Stimulated activated CD4-positive, alpha-beta T cell treated with anti-CD3 and anti-CD28 coated beads, Interleukin-12 subunit alpha, Interleukin-12 subunit beta, amount 100 ng/mL, for 4 hours (primary cell): Measurements from ENCODE around the gene FGR.

ENCODE experiments used
- DNase-seq: peaks from one replicate; pipeline ENCODE4 v3.0.0-alpha.2; 2020

The FGR gene

DNA sequence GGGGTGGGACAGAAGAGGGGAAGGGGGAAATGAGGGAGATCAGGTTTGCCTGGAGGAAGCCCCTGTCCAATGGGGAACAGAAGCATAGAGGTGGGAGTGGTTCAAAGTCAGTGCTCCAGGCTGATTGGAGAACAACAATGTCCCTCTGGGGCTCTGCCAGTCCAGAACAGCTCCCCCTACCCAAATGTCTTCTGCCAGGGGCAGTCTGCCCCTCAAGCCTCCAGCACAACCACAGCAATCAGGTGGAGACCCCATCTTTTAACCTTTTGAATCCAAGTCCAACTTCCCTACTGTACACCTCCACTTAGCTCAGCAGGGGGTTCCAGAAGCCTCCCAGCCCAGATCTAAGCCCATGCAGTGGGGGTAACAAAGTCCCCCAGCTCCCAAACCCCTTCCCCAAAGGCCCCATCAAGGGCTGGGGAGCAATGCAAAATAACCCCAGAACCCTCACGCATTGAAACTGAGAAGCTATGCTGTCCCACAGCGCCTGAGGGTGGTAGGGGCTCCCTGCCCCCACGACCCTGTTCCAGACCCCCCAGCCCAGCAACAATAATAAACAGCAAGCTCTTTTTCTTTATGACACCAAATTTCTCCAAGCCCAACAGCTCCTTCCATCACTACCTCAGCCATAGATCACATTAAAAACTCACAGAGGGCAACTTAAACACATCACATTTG, 34.3 kb downstream of the FGR start:
- no peak for DNase-seq

DNA sequence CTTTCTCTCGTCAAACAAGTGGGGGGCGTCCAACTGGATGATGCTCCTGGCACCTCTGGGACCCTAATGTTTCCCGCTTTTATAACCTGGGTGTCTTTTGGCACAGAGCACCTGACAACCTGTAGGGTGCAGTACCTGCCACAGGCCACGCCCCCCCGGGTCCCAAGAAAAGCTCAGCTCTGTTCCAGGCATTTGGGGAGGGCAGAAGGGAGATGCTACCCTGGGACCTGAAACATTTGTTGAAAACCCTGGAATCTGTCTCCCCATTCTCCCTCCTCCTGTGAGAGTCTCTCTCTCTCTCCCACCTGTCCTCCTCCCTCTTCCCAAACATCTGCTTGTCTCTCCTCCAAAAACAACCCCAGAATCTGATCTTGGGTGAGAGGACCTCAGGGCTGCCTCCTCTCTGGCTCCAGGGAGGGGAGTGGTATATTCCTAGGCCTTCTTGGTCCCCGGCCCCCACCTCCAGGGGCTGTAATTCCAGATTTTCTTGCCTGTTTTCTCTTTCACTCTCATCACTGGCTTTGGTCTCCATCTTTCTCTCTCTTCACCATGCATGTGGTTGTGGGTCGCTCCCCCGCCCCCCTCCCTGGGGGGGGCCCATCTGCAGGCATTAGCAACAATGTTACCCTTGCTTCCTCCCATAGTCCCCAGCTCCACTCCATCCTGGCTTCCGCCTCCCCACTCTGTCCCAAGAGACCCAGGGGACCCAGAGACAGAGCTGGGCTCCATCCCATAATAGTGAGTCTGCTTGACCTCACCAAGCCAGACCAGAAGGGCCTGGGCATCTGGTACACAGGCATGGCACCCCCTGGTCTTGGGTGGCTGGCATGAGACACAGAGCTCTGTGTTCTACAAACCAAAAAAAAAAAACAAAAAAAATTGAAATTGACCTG, 35.1 kb downstream of the FGR start:
- DNase-seq, result no peak

GRCh38 chr1:27598902-27599528, 36.0 kb downstream of the FGR start:
- peak; percentile 47 for DNase-seq

GRCh38 chr1:27598295-27598687, 36.7 kb downstream of the FGR start:
- DNase-seq, result no peak

GRCh38 chr1:27597516-27598294, 37.3 kb downstream of the FGR start:
- no peak for DNase-seq

DNA sequence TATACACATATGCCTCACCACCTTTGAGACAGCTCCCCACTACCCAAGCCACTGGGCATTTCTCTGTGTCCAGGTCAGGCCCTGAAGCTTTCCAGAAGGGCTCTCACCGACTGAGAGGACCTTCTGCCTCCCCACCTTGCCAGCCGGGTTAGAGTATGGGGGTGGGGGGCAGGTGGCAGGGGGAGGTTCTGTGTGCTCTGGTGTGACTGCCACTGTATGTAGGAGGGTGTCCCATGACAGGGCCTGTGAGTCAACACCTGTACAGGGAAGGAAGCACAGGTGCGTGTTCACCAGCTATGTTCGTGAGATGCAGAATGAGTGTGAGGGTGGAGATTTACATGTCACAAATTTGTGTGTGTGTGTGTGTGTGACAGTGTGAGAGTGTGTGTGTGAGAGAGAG, 38.0 kb downstream of the FGR start:
- DNase-seq, result no peak

GRCh38 chr1:27596261-27596660, 38.7 kb downstream of the FGR start:
- DNase-seq, result no peak

DNA sequence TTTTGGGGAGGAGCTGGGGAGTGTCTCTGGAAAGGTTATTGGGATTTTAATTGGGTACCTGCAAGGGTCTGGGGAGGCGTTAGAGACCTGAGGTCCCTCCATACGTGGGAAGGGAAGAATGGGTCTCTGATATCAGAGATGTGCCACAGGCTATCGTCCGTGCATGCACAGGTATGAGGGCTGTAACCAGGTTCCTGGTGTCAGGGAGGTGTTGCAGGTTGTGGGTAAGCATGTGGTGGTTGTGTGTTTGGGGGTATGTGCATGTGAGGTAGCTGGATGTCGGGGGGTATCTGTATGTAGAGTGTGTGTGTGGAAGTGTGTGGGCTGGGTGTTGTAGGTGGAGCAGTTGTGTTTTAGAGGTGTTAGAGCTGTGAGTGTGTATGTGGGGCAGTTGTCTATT, 39.4 kb downstream of the FGR start:
- no peak for DNase-seq

GRCh38 chr1:27594564-27595510, 40.1 kb downstream of the FGR start:
- no peak for DNase-seq

DNA sequence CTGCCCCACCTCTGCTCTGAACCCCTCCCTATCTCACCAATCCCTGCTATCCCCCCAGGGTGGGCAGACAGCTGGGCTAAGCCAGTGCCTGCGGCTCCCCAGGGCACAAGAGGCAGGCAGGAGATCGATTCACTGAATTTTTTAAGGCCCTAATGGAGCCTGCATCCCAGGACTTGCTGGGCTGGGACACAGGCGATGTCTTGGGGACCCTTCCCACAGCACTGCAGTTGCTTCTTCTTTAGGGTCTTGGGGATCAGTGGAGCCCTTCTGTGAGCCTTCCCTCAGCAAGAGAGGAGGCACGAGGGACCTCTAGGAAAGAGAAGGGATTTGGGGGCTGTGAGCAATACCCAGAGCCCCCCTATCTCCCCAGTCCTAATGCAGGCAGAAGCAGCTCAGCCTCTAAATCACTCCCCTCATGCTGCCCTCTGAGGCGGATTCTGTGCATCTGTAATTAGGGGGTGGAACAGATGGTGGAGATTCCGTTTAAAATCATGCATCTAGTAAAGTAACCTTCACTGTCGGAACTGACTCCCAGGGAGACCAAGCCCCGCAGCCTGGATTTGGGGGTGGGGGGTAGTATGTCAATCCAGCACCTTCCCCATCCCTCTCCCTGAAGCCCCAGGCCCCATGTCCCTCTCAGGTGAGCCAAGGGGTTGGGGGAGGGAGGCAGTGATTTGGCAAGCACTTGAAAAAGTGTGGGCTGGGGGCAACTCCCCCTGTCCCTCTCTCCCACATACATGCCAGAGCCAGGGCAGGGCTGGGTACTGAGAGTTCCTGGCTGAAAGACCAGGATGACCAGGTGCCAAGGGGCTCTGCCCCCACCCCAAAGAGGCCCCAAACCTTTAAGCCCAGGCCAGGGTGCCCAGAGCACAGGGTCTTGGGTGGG, 41.1 kb downstream of the FGR start:
- no peak for DNase-seq

- DNase-seq, result no peak
Observed at GRCh38 chr1:27592931-27593677, 41.9 kb downstream of the FGR start.

DNA sequence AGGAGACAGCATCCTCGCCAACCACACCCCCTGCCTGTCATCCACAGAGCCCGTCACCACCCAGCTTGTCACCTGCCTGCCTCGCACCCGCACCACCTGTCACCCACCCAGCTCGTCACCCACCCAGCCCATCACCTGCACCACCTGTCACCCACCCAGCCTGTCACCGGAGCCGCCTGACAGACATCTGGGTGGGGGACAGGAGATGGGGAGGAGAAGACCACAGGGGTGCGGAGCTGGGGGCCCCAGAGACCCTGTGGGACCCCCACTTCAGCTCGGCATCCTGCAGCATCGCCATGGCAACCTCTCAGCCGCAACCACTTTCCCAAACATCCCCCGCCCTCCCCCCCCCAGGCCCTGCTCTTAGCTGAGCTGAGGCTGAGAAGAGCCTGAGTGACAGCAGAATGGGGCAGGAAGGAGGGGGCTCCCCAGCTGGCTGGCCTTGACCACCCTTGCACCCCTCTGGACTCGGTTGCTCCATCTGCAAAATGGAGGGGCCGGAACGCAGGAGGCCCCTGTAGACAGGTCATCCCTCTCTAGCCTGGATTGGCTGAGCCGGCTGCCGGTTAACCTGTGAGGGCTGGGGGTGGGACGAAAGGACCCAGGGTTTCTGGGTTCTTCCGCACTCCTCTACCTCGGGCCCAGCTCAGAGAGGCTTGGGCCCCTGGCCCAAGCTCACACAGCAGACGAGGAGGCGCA, 42.6 kb downstream of the FGR start:
- DNase-seq, result no peak

DNA sequence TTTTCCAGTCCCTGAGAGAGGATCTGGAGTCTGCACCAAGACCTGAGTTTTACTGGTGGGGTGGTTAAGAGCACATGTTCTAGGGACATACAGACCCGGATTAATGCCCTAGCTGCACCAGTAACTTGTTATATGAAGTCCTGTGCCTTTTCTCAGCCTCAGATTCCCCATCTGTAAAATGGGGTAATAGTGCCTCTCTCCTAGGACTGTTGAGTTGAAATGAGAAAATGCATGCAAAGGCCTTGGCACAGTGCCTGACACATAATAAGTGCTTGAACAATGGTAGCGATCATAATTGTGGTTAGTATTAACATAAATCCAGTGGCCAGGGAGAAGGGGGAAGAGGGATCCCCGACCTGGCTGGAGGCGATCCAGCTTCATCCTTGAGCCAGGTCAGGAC, 43.4 kb downstream of the FGR start:
- DNase-seq, result no peak

GRCh38 chr1:27590917-27591508, 44.0 kb downstream of the FGR start:
- DNase-seq, result no peak

DNA sequence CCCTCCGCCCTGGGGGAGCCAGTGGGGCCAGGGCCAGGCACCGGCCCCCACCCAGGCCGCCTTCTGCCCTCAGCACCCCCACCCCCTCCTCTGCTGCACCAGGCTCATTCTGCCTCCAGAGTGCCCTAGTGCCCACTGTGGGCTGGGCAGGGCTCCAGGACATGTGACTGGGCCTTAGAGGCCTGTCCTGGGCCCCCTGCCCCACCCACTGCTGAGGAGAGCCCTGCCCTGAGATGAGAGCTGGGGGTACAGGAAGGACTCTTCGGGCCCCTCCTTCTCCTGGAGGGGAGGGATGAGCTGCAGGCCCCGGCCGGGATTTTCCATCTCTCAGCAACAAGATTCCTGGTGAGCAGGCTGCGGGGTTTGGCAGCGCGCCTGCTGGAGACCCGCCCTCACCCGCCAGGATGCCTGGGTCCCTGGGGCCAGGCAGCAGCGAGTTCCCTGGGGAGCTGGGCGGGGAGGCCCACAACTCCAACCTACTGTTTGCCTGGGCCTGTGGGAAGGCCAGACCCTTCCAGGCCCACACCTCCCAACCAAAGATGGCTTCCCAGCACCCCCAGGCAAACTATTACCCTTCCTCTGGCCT, 45.1 kb downstream of the FGR start:
- DNase-seq, result no peak

- no peak for DNase-seq
Observed at GRCh38 chr1:27589441-27589840, 45.5 kb downstream of the FGR start.

GRCh38 chr1:27588256-27589232, 46.4 kb downstream of the FGR start:
- no peak for DNase-seq
